WTC11 (cell line): ENCODE results near the gene NOXA1.

Source experiments
- ATF2 ChIP-seq: sonication (generic); formaldehyde crosslinking; IDR thresholded peaks from 2 replicates; pipeline ENCODE4 v1.8.1; 2022; ENCODE audit warnings: low read depth, missing genetic modification reagents, borderline replicate concordance
- CBFB ChIP-seq: sonication (generic); formaldehyde crosslinking; IDR thresholded peaks from 2 replicates; pipeline ENCODE4 v1.8.1; 2022; ENCODE audit warnings: mild to moderate bottlenecking, low read depth, missing genetic modification reagents
- CTCF ChIP-seq: fragments of 200-600 bp; IDR thresholded peaks from 2 replicates; pipeline ENCODE4 v1.8.0; 2022; ENCODE audit warnings: antibody characterized with exemption
- IRF1 ChIP-seq: sonication (generic); formaldehyde crosslinking; IDR thresholded peaks from 2 replicates; pipeline ENCODE4 v1.8.0; 2023; ENCODE audit warnings: missing genetic modification reagents
- JUN ChIP-seq: sonication (generic); formaldehyde crosslinking; IDR thresholded peaks from 2 replicates; pipeline ENCODE4 v1.8.0; 2023; ENCODE audit warnings: mild to moderate bottlenecking, missing genetic modification reagents
- MLX ChIP-seq: sonication (generic); formaldehyde crosslinking; IDR thresholded peaks from 2 replicates; pipeline ENCODE4 v1.8.1; 2023; ENCODE audit warnings: mild to moderate bottlenecking, missing genetic modification reagents, moderate library complexity
- NR2C2 ChIP-seq: sonication (generic); formaldehyde crosslinking; IDR thresholded peaks from 2 replicates; pipeline ENCODE4 v1.8.0; 2022; ENCODE audit warnings: mild to moderate bottlenecking, missing genetic modification reagents
- SMAD4 ChIP-seq: sonication (generic); formaldehyde crosslinking; IDR thresholded peaks from 2 replicates; pipeline ENCODE4 v1.8.0; 2022; ENCODE audit warnings: mild to moderate bottlenecking, missing genetic modification reagents
- SP1 ChIP-seq: sonication (generic); formaldehyde crosslinking; conservative IDR thresholded peaks from 2 replicates; pipeline ENCODE4 v1.8.1; 2022; ENCODE audit warnings: missing genetic modification reagents
- ZNF317 ChIP-seq: sonication (generic); formaldehyde crosslinking; IDR thresholded peaks from 2 replicates; pipeline ENCODE4 v1.8.1; 2023; ENCODE audit warnings: low read depth, mild to moderate bottlenecking, moderate library complexity, missing genetic modification reagents, borderline replicate concordance

- TF ChIP-seq CTCF (no peak), MLX (CRISPR knock-in tag) (no peak), NR2C2 (CRISPR knock-in tag) (no peak), ATF2 (CRISPR knock-in tag) (no peak), SP1 (CRISPR knock-in tag) (no peak), IRF1 (CRISPR knock-in tag) (no peak), ZNF317 (CRISPR knock-in tag) (no peak), CBFB (no peak), SMAD4 (CRISPR knock-in tag) (no peak), JUN (no peak)
Observed at GRCh38 chr9:137427454-137428310, 4.5 kb downstream of the NOXA1 start.
